Lower lobe of right lung (tissue), 2 donors: ENCODE measurements around the gene BMP8B. TPM values are rescaled to one million over a fixed set of nuclear protein-coding genes. Genes with fewer than 3 reads are reported as not detected.
"Not testable (repeated sequence)": the region's sequence is repeated elsewhere in the genome, so short reads cannot be mapped to it uniquely, and the experiment has no call there.

Experiments used
- ATAC-seq, 2 donors: fragments of 200-7000 bp; cut with Tn5 transposase; one replicate each; pipeline ENCODE4 v1.9.1; 2020 to 2022; ENCODE audit warnings: mild to moderate bottlenecking in 2 of 2, moderate library complexity in 2 of 2
- DNase-seq: peaks from one replicate; pipeline ENCODE4 v3.0.0-alpha.2; 2020
- H3K27ac ChIP-seq: fragments of 200-600 bp; one replicate; pipeline ENCODE4 v1.8.0; 2022
- H3K27me3 ChIP-seq: fragments of 200-600 bp; one replicate; pipeline ENCODE4 v1.8.0; 2022; ENCODE audit warnings: low read depth
- H3K36me3 ChIP-seq: fragments of 200-600 bp; one replicate; pipeline ENCODE4 v1.8.0; 2022; ENCODE audit warnings: mild to moderate bottlenecking
- H3K4me1 ChIP-seq: fragments of 200-600 bp; one replicate; pipeline ENCODE4 v1.8.0; 2022
- H3K4me3 ChIP-seq: fragments of 200-600 bp; one replicate; pipeline ENCODE4 v1.8.0; 2022; ENCODE audit warnings: mild to moderate bottlenecking
- H3K9me3 ChIP-seq: fragments of 200-600 bp; one replicate; pipeline ENCODE4 v1.8.0; 2022
- CTCF ChIP-seq: fragments of 200-600 bp; IDR thresholded peaks from one replicate; pipeline ENCODE4 v1.8.0; 2022; ENCODE audit warnings: antibody characterized with exemption, mild to moderate bottlenecking
- intact Hi-C: fragments of 100-400 bp; cut with DNase I; formaldehyde crosslinking; loops from one replicate; pipeline ENCODE4 v1.11.0; 2022
- total RNA-seq: library from RNA; stranded (reverse); fragmentation: NEBNext Ultra II Directional; extraction: Animal tissue kit (Norgen Biotek cat#: 25700); gene quantifications from one replicate; pipeline ENCODE4 v1.2.1, GENCODE V29; 2021
- donor health status: DM: no; HTN: yes; CAD: no; lungs with severe emphysema.

Gene BMP8B
- total RNA-seq, 1 donor from 2014 or later, result 1.7 TPM

DNA sequence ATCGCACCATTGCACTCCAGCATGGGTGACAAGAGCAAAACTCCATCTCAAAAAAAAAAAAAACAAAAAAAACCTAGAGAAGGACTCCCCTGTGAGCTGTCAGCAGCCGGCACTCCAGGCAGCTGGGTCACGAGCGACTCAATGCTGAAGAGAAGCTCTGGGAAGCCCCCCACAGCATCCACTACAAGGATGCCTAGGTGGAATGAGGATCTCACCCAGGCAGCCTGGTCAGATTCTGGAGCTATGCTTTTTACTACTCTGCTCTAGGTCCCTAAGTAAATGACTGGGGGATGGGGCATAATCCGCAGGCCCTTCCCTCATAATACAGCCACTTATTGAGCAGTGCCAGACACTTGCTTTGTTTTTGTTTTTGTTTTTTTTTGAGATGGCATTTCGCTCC, 6.6 kb downstream of the BMP8B start:
- ATAC-seq, result no peak
- Histone ChIP-seq H3K4me3 (no peak overlapping the region), H3K27me3 (no peaks in the 10 kb centered on the region), H3K27ac (no peak overlapping the region), H3K36me3 (no peaks in the 10 kb centered on the region), H3K4me1 (no peaks in the 10 kb centered on the region), H3K9me3 (no peaks in the 10 kb centered on the region)
- peak; percentile 6 for DNase-seq
- intact Hi-C loops, result no loop called here
- no peak for TF ChIP-seq CTCF

DNA sequence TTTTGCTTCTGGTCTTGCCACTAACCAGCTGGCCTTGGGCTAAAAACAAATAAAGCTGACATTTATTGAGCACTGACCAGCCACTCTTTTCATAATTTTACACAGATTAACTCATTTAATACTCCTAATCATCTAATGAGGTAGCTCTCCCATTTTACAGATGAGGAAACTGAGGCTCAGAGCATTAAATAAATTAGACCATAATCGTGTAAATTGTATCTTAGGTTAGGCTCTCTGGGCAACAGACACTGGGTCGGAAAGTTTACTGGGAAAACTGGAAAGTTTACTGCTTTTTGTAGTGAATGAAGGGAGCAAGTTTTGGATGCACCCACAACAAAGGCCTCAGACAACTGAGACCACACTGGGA, 7.3 kb downstream of the BMP8B start:
- DNase-seq, result no peak
- Histone ChIP-seq H3K4me1 (no peaks in the 10 kb centered on the region), H3K27me3 (no peaks in the 10 kb centered on the region), H3K27ac (no peak overlapping the region), H3K36me3 (no peaks in the 10 kb centered on the region), H3K4me3 (no peak overlapping the region), H3K9me3 (no peaks in the 10 kb centered on the region)
- TF ChIP-seq CTCF, result no peak
- intact Hi-C loops, result no loop called here
- no peak for ATAC-seq

DNA sequence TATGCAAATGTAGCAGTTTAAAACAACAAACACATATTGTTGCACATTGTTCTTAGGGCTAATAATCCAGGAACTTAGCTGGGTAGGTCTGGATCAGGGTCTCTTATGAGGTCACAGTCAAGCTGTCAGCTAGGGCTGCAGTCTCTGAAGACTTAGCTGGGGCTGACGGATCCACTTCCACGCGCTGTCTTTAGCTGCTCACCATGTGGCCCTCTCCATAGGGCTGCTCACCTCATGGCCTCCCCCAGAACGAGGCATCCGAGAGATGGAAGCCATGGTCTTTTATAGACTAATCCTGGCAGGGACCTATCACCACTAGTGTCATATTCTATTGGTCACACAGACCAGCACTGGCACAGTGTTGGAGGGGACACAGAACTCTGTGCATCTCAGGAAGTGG, 8.8 kb downstream of the BMP8B start:
- no peak overlapping the region for H3K4me3 ChIP-seq
- TF ChIP-seq CTCF, result no peak
- no peak for ATAC-seq
- H3K27ac ChIP-seq, result no peak overlapping the region
- no peaks in the 10 kb centered on the region for H3K27me3 ChIP-seq
- H3K36me3 ChIP-seq, result no peaks in the 10 kb centered on the region
- no peak for DNase-seq
- intact Hi-C loops, result no loop called here
- no peaks in the 10 kb centered on the region for H3K9me3 ChIP-seq
- no peaks in the 10 kb centered on the region for H3K4me1 ChIP-seq

GRCh38 chr1:39779137-39779536, 9.5 kb downstream of the BMP8B start:
- Histone ChIP-seq H3K9me3 (no peaks in the 10 kb centered on the region), H3K4me1 (no peaks in the 10 kb centered on the region), H3K36me3 (no peaks in the 10 kb centered on the region), H3K4me3 (no peak overlapping the region), H3K27ac (no peak overlapping the region), H3K27me3 (no peaks in the 10 kb centered on the region)
- intact Hi-C loops, result no loop called here
- no peak for TF ChIP-seq CTCF
- no peak for ATAC-seq
- DNase-seq, result peak; percentile 10

GRCh38 chr1:39778463-39779099, 10.1 kb downstream of the BMP8B start:
- DNase-seq, ATAC-seq, H3K9me3 ChIP-seq, intact Hi-C loops, H3K36me3 ChIP-seq, H3K27ac ChIP-seq, H3K4me3 ChIP-seq, H3K27me3 ChIP-seq, H3K4me1 ChIP-seq: not testable (repeated sequence)

DNA sequence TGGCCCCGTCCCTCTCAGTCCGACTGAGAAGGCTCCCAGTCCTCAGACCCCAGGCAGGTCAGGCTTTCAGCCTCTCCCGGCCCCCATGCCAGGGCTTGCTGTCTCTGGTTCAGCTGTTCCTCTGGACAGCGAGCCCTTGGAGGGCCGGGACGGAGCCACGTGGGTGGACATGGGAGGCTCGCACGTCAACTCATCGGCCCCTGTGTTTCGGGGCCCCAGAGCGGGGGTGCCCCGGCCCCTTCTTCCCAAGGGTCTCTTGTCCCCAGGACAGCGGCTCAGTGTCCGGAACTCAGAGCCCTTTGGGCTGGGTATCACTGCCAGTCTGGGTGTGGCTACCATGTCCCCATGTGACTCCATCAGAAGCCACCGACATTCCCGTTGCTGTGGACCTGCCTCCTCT, 10.8 kb downstream of the BMP8B start:
- intact Hi-C loops, H3K4me1 ChIP-seq, H3K27me3 ChIP-seq, H3K27ac ChIP-seq, H3K9me3 ChIP-seq, ATAC-seq, H3K4me3 ChIP-seq, H3K36me3 ChIP-seq: not testable (repeated sequence)
- DNase-seq, result peak; percentile 28

DNA sequence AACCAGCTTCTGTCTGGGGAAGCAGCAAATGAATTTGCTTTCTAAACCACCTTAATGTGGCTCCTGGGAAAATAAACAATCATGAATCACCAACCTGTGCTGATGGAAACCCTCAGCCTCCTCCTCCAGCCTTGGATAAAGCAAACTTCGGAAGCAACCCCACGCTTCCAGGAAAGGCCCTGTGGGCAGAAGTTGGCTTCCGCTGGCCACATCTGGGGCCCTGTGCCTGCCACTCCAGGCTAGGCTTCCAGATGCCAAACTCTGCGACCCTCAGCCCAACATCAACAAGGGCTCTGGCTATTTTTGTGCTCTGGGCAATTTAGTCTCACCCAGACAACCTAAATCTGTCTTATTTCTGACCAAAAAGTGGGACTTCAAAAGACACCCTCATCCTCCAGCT, 11.4 kb downstream of the BMP8B start:
- Histone ChIP-seq H3K4me1 (no peaks in the 10 kb centered on the region), H3K36me3 (no peaks in the 10 kb centered on the region), H3K9me3 (no peaks in the 10 kb centered on the region), H3K27me3 (no peaks in the 10 kb centered on the region), H3K4me3 (no peak overlapping the region), H3K27ac (no peak overlapping the region)
- DNase-seq, result no peak
- TF ChIP-seq CTCF, result no peak
- no peak for ATAC-seq
- intact Hi-C loops, result no loop called here
